PFSK-1 (cell line): ENCODE data around the gene ANKS1B.

Experiments
- POLR2AphosphoS5 ChIP-seq: IDR thresholded peaks from 2 replicates; pipeline ENCODE4 v1.6.1; 2012; ENCODE audit warnings: low read depth, mild to moderate bottlenecking, control low read depth, low read length, moderate library complexity
- REST ChIP-seq, 2 experiments: IDR thresholded peaks; 2 replicates each; pipeline versions ENCODE4 v1.6.1 to v1.8.0; 2011 to 2012; ENCODE audit warnings: low read depth in 2 of 2, low read length in 2 of 2, control low read depth in 1 of 2, inconsistent platforms in 1 of 2, mild to moderate bottlenecking in 1 of 2, moderate library complexity in 1 of 2; ENCODE audit not compliant: insufficient read depth in 1 of 2
- TAF1 ChIP-seq: IDR thresholded peaks from 2 replicates; pipeline ENCODE4 v1.6.1; 2012; ENCODE audit warnings: low read length, control low read depth, borderline replicate concordance; ENCODE audit not compliant: insufficient read depth

DNA sequence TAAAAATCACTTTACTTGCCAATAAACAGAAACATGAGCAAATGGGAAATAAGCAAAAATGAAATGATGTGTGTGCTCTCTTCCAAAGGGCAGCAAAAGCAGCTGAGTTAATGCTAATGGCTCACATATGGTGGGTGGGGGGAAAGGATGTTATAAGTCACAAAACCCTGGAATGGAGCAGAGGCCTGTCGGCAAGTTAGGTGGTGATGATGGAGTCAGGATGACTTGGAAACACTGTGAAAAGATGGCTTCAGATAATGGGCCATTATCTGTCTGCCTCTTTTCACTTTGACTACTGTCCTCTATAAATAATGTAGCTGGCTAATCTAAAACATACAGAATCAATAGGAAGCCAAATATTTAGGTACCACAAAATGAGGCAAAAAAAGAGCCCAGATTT is 1111.0 kb downstream of the ANKS1B start:
- no peak for TF ChIP-seq POLR2AphosphoS5
- TF ChIP-seq REST (IDR thresholded peaks at IDR 0.05; ENCODE audit: insufficient read depth in 1 of 2, low read depth in 2 of 2, low read length in 2 of 2), result no peak
- TF ChIP-seq TAF1, result no peak
